HepG2 (cell line): ENCODE measurements around the gene LGALS1. TPM values are rescaled to one million over a fixed set of nuclear protein-coding genes. Genes with fewer than 3 reads are reported as not detected.

Source experiments
- ATF3 ChIP-seq: sonication (generic); formaldehyde crosslinking; IDR thresholded peaks from 2 replicates; pipeline ENCODE4 v1.4.0; 2020; ENCODE audit warnings: missing genetic modification reagents
- GTF2F1 ChIP-seq: fragments of 150-350 bp; IDR thresholded peaks from 2 replicates; pipeline ENCODE4 v1.6.1; 2014; ENCODE audit warnings: low read length
- HNF1B ChIP-seq: sonication (generic); formaldehyde crosslinking; IDR thresholded peaks from 2 replicates; pipeline ENCODE4 v1.5.1; 2020; ENCODE audit warnings: mild to moderate bottlenecking, moderate library complexity, missing genetic modification reagents
- MEF2D ChIP-seq: sonication (generic); formaldehyde crosslinking; IDR thresholded peaks from 2 replicates; pipeline ENCODE4 v1.5.1; 2020; ENCODE audit warnings: mild to moderate bottlenecking, missing genetic modification reagents
- MEIS2 ChIP-seq: sonication (generic); formaldehyde crosslinking; IDR thresholded peaks from 2 replicates; pipeline ENCODE4 v1.9.0; 2021; ENCODE audit warnings: mild to moderate bottlenecking, missing genetic modification reagents
- MTF1 ChIP-seq: sonication (generic); formaldehyde crosslinking; IDR thresholded peaks from 2 replicates; pipeline ENCODE4 v1.5.0; 2020; ENCODE audit warnings: missing genetic modification reagents
- RBM39 ChIP-seq: fragments of 200-400 bp; formaldehyde crosslinking; IDR thresholded peaks from one replicate; pipeline ENCODE4 v1.6.1; 2018; ENCODE audit warnings: antibody characterized with exemption, mild to moderate bottlenecking, low read depth, low read length; ENCODE audit not compliant: poor library complexity, severe bottlenecking
- REXO4 ChIP-seq: sonication (generic); formaldehyde crosslinking; IDR thresholded peaks from 2 replicates; pipeline ENCODE4 v1.8.0; 2022; ENCODE audit warnings: missing genetic modification reagents, mild to moderate bottlenecking, borderline replicate concordance
- SAP130 ChIP-seq: IDR thresholded peaks from 2 replicates; pipeline ENCODE4 v1.6.1; 2016; ENCODE audit warnings: low read depth
- STAG1 ChIP-seq: sonication (generic); formaldehyde crosslinking; IDR thresholded peaks from 2 replicates; pipeline ENCODE4 v1.4.0; 2020; ENCODE audit warnings: missing genetic modification reagents
- ZKSCAN5 ChIP-seq: sonication (generic); formaldehyde crosslinking; IDR thresholded peaks from 2 replicates; pipeline ENCODE4 v1.5.1; 2020; ENCODE audit warnings: mild to moderate bottlenecking, missing genetic modification reagents
- ZNF609 ChIP-seq: sonication (generic); formaldehyde crosslinking; IDR thresholded peaks from 2 replicates; pipeline ENCODE4 v1.4.0; 2020; ENCODE audit warnings: mild to moderate bottlenecking, missing genetic modification reagents, borderline replicate concordance
- ZNF737 ChIP-seq: sonication (generic); formaldehyde crosslinking; IDR thresholded peaks from 2 replicates; pipeline ENCODE4 v1.5.0; 2020; ENCODE audit warnings: missing genetic modification reagents, mild to moderate bottlenecking, borderline replicate concordance
- ZNF784 ChIP-seq: sonication (generic); formaldehyde crosslinking; IDR thresholded peaks from 2 replicates; pipeline ENCODE4 v1.5.1; 2020; ENCODE audit warnings: missing genetic modification reagents, mild to moderate bottlenecking, borderline replicate concordance
- ZNF788 ChIP-seq: sonication (generic); formaldehyde crosslinking; IDR thresholded peaks from 2 replicates; pipeline ENCODE4 v1.5.0; 2020; ENCODE audit warnings: mild to moderate bottlenecking, missing genetic modification reagents, borderline replicate concordance
- ZSCAN25 ChIP-seq: sonication (generic); formaldehyde crosslinking; IDR thresholded peaks from 2 replicates; pipeline ENCODE4 v1.8.0; 2022; ENCODE audit warnings: mild to moderate bottlenecking, missing genetic modification reagents
- ZSCAN29 ChIP-seq: sonication (generic); formaldehyde crosslinking; conservative IDR thresholded peaks from 2 replicates; pipeline ENCODE4 v1.4.0; 2020; ENCODE audit warnings: mild to moderate bottlenecking, missing genetic modification reagents
- polyA plus RNA-seq, 8 experiments: library from polyadenylated mRNA; depleted of rRNA in 3 of 8; stranded (reverse) in 7 of 8; unstranded in 1 of 8; fragments of >200 nt; fragmentation: Illumina TruSeq in 4 of 8; extraction: Trizol in 4 of 8; gene quantifications; 2 replicates each; pipeline versions ENCODE4 v1.2.1 to v1.2.3, GENCODE V29; 2011 to 2016; ENCODE audit warnings: low read depth in 4 of 8, missing spikeins in 1 of 8, mixed read lengths in 1 of 8; ENCODE audit not compliant: insufficient read depth in 1 of 8
- total RNA-seq, 5 experiments: library from RNA; depleted of rRNA; stranded (reverse); fragments of >200 nt; fragmentation: Illumina TruSeq; extraction: Trizol; gene quantifications; 2 replicates each; pipeline ENCODE4 v1.2.3, GENCODE V29; 2016; ENCODE audit warnings: low read depth in 1 of 5

LGALS1 gene
- total and polyA plus RNA-seq, 2 of the 13 experiments (the other 11 are each of a cell fraction or from before 2014, with no cell fraction given), result 103 to 858 TPM

- no peak for TF ChIP-seq ZNF609 (CRISPR knock-in tag)
- TF ChIP-seq RBM39, result no peak
- TF ChIP-seq ZKSCAN5 (CRISPR knock-in tag), result no peak
- no peak for TF ChIP-seq ZNF737 (CRISPR knock-in tag)
- no peak for TF ChIP-seq MEF2D
- TF ChIP-seq ZNF784, result no peak
- no peak for TF ChIP-seq STAG1 (CRISPR knock-in tag)
- no peak for TF ChIP-seq REXO4 (CRISPR knock-in tag)
- TF ChIP-seq ZNF788, result no peak
- 0 out of 2 replicates have a peak, but pooled peaks have one; percentile 23 for TF ChIP-seq SAP130 (CRISPR knock-in tag)
- 0 out of 2 replicates have a peak, but pooled peaks have one; percentile 33 for TF ChIP-seq ZSCAN25 (CRISPR knock-in tag)
- 0 out of 2 replicates have a peak, but pooled peaks have one; percentile 14 for TF ChIP-seq MEIS2 (CRISPR knock-in tag)
- no peak for TF ChIP-seq GTF2F1
- no peak for TF ChIP-seq HNF1B (CRISPR knock-in tag)
- TF ChIP-seq ATF3, result no peak
- no peak for TF ChIP-seq ZSCAN29 (CRISPR knock-in tag)
- TF ChIP-seq MTF1 (CRISPR knock-in tag), result no peak
These were observed 34.6 kb upstream of the LGALS1 start (continued) for GRCh38 chr22:37640591-37641560.
